GM19467 (cell line): ENCODE measurements around the gene CAV2.

ENCODE experiments used
- ATAC-seq: cut with Tn5 transposase; IDR thresholded peaks from one replicate; pipeline ENCODE4 v1.9.1; 2021; ENCODE audit warnings: mild to moderate bottlenecking, moderate library complexity; ENCODE audit not compliant: unreplicated experiment

CAV2 gene

GRCh38 chr7:116494472-116494871 lies 5.1 kb upstream of the CAV2 start:
- ATAC-seq = no peak

- ATAC-seq = no peak
Measured at GRCh38 chr7:116495736-116496135, 3.8 kb upstream of the CAV2 start.

GRCh38 chr7:116496653-116497052 lies 2.9 kb upstream of the CAV2 start:
- no peak for ATAC-seq

GRCh38 chr7:116497708-116498107 lies 1.8 kb upstream of the CAV2 start:
- ATAC-seq = no peak

DNA sequence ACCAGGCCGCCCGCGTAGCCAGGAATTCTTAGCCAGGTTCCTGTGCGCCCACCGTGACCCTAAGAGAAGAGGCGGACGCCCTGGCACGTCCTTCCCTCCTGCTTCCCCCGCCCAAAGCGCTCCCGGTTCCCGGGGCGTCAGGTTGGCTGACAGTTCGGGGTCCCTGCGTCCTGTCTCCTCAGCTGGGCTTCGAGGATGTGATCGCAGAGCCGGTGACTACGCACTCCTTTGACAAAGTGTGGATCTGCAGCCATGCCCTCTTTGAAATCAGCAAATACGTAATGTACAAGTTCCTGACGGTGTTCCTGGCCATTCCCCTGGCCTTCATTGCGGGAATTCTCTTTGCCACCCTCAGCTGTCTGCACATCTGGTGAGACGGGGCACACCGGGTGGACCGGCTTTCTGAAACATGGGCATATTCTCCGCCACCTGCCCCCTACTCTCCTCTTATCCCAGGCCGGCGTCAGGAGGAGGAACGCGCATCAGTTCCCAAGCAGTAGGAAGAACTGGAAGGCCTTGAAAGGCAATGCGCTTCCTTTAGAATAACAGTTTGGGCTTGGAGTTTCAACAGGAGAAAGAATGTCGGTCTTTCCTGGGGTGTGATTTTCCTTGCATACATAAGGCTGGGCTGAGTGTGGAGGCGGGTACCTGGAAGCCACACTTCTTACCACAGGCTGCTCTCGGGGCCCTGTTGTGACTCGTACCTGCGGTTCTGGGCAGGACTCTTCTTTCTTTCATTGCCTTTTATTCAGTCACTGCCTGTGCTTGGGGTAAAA lies 728 bp downstream of the CAV2 start:
- no peak for ATAC-seq

DNA sequence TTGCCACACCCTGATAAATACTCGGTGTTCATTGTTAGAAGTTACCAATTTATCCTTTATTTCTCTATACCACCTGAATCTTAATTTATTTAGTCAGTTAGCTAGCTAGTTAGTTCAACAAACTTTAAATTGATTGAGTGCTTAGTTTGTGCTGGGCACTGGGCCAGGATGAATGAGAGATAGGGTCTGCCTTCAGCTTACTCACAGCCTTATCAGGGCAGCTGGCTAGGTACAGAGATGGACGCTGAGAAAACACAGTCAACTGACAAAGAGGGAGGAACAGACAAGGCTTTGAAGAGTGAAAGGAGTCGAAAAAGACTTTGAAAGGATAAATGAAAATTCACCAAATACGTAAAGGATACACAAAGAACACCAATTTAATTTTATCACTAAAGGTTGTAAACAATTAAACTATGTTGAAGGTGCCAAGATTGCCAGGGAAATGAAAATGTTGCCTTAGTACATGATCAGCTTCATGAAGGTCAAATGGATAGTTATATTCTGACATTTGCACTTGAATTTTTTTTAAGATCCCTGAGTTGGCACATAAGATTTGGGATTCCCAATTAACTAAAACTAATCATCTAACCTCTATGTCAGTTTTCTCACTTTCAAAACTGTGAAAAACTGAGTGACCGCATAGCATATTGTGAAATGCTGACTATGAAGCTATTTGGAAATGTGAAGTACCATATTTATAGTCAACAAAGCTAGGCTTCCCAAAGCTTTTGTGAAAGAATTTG lies 2.1 kb downstream of the CAV2 start:
- ATAC-seq = no peak

GRCh38 chr7:116502201-116503096 lies 2.9 kb downstream of the CAV2 start:
- no peak for ATAC-seq

- ATAC-seq = no peak
Measured at GRCh38 chr7:116503835-116504234, 4.3 kb downstream of the CAV2 start.

DNA sequence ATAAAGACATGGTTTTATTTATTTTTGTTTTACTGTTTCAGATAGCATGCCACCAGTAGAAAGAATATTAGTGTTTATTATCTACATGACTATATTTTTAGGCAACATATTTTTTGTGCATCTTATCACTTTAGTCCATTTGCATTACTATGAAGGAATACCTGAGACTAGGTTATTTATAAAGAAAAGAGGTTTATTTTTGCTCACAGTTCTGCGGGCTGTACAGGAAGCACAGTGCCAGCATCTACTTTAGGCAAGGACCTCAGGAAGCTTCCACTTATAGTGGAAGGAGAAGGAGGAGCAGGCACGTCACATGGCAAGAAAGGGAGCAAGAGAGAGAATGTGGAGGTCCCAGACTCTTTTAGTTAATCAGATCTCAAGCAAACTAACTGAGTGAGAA lies 5.7 kb downstream of the CAV2 start:
- ATAC-seq = no peak

- ATAC-seq = no peak
Measured at GRCh38 chr7:116505823-116506222, 6.3 kb downstream of the CAV2 start.

DNA sequence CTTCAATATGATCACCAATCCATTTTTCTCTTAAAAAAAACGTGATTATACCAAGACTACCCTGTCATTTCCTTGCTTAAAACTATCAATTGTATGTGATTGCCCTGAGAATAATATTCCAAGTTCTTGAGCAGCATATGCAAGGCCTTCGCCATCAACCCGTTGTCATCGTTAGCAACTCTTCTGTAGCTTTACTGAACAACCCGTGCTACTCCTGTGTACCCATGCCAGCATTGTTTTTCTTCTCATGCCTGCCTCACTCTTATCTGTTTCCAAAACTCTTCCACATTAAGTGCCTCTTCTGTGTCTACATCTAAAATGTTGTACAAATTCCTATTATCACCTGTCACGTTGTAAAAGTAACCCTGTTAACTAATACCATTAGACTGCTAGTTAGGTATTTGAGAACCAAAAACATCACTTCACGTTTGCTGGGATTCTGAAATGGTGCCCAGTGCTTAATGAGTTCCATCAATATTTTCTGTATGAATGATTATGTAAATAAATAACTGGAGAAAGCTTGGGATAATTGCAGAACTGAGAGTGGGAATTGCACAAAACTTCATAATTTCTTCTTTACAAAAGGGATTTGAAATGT lies 10.5 kb downstream of the CAV2 start:
- ATAC-seq = no peak

- ATAC-seq = no peak
Measured at GRCh38 chr7:116510795-116511194, 11.3 kb downstream of the CAV2 start.

GRCh38 chr7:116511552-116512519 lies 12.3 kb downstream of the CAV2 start:
- peak; percentile 99 for ATAC-seq

- ATAC-seq = no peak
Measured at GRCh38 chr7:116512520-116513188, 13.1 kb downstream of the CAV2 start.

DNA sequence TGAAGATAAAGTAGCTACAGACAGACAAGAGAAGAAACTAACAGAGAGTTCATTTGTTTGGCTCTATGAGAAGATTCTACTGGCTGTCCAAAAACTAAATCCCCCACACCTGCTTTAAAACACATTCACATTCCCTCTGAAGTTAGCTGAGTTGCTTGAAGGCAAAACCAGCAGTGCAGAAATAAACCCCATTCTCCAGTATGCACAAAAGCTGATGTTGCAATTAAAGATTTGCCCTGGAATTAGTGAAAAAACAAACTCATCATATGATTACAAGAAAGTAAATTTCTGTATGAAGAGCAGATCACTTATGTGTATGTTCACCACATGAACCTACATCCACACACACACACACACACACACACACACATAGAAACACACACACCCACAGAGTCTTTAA lies 16.0 kb downstream of the CAV2 start:
- no peak for ATAC-seq

DNA sequence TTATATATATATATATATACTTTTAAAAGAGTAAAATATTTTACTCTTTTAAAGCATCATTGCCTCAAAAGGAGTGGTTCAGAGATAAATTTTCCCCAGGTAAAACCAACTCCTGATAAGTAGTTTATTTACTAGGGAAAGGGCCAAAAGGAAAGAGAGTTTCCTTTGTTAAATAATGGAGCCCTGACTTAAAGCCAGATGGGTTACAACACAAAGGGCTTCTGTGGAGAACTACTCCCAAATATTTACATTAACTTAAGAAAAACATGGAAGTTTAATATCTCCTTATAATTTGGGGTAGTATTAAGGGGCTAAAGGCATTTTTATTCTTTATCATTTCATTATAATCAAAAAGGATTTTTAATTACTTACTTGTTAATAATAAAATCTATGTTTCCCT lies 16.8 kb downstream of the CAV2 start:
- ATAC-seq = no peak

DNA sequence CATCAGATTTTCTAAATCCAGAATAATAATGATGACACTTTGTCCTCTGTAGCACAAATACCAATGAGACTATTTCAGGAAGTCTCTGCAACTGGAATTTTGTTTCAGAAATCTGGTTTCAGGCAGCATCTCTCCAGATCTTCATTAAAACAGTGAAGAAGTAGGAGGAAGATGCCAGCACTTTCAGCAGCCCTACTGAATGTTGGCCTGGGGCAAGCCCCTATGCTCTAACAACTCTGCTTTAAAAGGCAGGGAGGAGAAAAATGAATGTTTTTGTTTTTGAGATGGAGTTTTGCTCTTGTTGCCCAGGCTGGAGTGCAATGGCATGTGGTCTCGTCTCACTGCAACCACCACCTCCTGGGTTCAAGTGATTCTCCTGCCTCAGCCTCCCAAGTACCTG lies 18.1 kb downstream of the CAV2 start:
- ATAC-seq = no peak

DNA sequence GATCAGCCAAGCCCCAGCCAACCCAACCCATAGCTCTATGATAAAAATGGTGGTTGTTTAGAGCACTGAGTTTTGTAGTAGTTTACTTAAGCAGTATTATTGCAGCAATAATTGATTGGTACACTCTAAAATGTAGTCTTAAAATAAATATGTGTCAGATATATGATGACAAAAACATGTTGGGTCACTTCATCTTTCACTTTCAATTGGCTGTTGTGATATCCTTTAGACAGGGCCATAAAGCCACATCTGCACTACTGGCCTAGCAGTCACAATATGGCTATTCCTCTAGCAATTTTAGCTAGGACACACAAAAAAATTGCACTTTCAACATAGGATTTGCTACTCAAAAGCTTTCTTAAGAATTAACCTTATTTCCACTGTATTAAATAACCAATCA lies 19.4 kb downstream of the CAV2 start:
- ATAC-seq = no peak

DNA sequence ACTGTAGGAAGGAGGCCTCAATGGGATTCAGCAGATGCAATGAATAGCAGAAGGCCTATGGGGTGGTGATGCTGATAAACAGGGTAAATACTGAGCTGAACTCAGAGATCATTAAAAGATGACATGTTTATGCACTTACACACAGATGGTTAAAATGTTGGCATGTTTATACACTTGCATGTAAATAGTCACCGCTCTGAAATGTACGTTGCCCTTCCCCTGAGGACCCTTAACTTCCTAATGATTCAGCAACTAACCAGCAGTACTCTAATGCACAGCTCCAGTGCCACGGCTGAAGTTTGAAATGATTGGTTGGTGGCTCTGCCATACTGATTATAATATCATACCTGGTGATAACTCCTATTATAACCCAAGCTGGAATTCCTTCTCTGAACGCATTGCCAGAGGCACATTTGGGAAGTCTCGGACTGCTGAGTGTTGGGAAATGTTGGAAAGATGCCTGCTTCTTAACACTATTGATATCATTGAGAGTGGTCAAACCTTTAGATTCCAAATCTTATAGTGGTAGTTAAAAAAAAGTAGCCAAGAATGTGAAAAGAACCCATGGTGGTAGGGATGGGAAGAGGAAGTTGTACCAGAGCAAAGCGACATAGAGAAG lies 21.6 kb downstream of the CAV2 start:
- no peak for ATAC-seq
